HG02970 (cell line): ENCODE data around the gene RPA4.
"Not testable (repeated sequence)": the region's sequence is repeated elsewhere in the genome, so short reads cannot be mapped to it uniquely, and the experiment has no call there.

ENCODE experiments used
- ATAC-seq: cut with Tn5 transposase; IDR thresholded peaks from one replicate; pipeline ENCODE4 v1.9.1; 2021; ENCODE audit warnings: mild to moderate bottlenecking, moderate library complexity, moderate number of reproducible peaks; ENCODE audit not compliant: unreplicated experiment, low FRiP score

RPA4 gene, protein sequence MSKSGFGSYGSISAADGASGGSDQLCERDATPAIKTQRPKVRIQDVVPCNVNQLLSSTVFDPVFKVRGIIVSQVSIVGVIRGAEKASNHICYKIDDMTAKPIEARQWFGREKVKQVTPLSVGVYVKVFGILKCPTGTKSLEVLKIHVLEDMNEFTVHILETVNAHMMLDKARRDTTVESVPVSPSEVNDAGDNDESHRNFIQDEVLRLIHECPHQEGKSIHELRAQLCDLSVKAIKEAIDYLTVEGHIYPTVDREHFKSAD

DNA sequence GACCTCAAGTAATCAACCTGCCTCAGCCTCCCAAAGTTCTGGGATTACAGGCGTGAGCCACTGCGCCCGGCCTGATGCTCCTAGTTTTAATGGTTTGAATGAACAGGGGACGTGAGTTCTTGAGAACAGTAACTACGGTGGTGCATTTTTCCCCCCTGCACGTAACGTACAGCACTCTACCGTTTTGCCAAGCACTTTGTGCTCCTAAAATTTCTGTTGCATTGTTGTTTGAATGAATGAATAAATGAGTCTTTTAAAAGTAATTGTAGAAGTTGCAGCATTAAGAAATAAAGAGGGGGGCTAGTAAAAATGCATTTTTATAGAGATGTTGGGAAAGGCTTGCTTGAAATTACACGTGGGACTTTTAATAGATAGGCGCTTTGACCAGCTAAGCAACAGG is at the start of gene RPA4:
Gene RPA4, plus strand, starts transcription at position 301 of the 400 bp plus-strand sequence. CDS start 403 bp downstream, outside the sequence.
- ATAC-seq, result no peak

DNA sequence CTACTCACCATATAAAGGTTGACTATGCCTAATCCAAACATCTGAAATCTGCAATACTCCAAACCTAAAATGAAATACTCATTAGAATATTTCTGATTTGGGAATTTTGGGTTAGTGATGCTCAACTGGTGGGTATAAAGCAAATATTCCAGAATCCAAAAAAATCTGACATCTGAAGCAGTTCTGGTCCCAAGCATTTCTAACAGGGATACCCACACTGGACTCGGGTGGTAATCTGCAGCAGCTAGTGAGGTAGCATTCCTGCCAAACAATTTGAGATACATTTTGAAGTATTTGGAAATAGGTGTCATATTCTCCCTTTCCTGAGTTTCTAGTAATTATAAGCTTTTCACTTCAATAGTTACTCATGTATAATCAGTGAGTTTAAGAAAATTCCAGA is 49.6 kb upstream of the RPA4 start:
- ATAC-seq, result no peak

DNA sequence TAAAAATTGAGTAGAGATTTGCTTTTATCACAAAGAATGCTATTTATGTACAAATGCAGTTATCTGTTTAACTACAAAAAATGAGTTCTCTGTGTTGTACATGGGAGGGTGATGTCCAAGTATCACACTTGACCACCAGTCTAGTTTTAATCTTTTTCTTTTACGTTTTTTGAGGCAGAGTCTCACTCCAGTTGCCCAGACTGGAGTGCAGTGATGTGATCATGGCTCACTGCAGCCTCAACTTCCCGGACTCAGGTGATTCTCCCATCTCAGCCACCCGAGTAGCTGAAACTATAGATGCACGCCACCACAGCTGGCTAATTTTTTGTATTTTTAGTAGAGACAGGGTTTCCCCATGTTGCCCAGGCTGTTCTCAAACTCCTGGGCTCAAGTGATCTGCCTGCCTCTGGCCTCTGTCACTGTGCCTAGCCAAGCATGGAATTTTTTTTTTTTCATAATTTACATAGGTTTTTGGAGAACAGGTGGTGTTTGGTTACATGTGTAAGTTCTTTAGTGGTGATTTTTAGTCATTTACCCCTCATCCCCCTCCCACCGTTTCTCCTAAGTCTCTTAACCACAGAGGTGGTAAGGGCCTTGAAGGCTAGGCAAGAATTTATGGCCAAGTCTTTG is 47.9 kb upstream of the RPA4 start:
- peak; percentile 79 for ATAC-seq

DNA sequence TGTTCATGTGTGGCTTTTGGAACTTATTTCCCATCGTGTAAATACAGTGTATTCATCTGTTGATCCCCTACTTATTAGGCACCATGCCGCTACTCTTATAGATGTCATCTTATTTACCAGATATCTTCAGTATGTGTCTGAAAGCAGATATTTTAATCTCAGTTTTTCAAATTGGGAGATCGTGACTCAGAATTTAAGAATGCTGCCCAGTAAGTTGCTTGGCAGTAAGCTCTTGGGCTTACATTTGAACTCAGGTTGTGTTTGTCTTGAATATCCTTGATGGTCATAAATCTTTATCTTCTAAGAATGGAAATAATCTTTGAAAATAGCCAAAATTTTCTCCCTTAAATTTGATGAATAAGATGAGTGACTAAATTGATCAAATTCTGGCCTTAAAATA is 45.9 kb upstream of the RPA4 start:
- ATAC-seq, result no peak

DNA sequence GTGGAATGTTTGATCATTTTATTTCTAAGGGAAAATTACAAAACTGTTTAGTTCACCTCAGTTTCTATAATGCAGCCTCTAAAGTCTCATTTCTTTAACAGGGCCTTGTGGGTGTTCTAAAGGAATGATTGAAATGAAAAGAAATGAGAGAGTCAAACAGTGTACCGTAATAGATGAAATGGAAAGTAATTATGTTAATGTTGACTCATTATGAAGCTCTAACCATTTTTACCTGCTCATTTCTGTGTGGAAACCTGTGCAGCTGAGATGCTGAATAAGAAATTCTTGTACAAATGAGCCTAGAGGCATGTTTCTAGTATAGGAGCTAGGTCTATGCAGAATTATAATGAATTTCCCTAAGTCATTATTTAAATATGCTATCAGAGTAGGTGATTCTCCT is 45.2 kb upstream of the RPA4 start:
- ATAC-seq, result no peak

DNA sequence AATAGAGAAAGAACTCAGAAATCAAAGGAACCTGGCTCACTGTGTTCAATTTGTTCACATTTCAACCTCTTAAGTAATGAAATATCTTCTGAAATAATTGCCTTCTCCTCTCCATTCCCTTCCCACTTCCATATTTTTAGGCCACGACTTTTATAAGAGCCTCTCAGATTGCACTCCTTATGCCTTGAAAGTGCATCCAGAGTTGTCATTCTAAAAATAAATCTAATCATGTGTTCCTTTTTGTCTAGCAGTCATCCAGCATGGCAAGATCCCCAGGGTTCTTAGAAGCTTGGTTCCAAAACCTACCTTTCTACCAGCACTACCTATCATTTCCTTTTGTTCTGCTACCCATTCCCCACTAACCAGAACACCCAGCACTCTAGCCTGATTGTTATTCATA is 42.4 kb upstream of the RPA4 start:
- ATAC-seq, result no peak

DNA sequence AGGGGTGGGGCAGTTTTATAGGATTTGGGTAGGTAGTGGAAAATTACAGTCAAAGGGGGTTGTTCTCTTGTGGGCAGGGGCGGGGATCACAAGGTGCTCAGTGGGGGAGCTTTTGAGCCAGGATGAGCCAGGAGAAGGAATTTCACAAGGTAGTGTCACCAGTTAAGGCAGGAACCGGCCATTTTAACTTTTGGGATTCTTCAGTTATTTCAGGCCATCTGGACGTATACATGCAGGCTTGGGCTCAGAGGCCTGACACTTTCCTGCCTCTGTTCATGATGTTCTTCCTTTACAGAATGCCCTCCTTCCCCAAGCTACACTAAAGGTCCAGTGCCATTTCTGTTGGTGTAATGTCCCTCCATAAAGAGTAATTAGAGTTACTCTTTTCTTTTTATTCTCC is 41.8 kb upstream of the RPA4 start:
- ATAC-seq, result not testable (repeated sequence)

DNA sequence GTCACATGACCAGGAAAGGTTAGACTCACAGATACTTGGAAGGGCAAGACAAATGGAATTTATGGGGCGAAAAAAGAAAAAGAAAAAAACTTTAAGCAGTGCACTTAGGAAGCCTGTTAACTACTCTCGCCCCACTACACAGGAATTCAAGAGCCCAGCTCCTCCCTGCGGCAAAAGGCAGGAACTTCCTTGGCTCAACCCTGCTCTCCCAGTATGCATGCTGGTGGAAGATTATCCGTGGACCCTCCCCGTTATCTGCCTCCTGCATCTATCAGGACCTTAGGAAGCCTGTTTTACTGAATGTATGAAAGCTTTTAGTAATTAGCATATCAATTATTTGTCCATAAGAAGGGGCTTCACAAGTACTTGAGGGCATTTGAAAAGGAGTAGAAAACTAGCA is 40.1 kb upstream of the RPA4 start:
- no peak for ATAC-seq

DNA sequence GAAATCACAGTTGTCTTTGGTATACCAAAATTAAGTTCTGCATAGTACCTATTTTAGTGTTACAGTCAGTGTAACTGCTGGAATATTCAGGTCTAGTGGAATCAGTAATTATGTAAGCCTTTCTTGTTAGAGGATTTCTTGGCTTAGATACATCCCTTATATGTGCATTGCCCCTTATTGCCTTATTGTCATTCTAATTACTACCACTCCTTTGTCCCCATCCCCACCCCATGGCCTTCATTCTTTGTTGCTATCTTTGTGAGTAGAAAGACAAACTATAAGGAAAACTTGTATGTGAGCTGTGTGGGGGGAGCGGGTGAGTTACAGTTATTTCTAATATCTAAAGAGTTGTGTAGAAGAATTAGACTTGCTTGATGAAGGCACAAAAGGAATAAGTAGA is 36.9 kb upstream of the RPA4 start:
- ATAC-seq, result no peak

DNA sequence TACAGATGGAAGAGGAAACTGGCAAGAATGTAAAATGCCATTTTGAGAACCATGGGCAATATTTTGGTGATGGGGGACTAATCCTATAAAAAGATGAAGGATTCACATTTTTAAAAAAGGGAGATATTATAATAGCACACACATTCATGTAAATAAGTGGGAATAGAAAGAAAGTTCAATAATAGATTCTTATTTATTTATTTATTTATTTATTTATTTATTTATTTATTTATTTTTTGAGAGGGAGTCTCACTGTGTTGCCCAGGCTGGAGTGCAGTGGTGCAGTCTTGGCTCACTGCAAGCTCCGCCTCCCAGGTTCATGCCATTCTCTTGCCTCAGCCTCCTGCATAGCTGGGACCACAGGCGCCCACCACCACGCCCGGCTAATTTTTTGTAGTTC is 24.3 kb upstream of the RPA4 start:
- ATAC-seq, result not testable (repeated sequence)

DNA sequence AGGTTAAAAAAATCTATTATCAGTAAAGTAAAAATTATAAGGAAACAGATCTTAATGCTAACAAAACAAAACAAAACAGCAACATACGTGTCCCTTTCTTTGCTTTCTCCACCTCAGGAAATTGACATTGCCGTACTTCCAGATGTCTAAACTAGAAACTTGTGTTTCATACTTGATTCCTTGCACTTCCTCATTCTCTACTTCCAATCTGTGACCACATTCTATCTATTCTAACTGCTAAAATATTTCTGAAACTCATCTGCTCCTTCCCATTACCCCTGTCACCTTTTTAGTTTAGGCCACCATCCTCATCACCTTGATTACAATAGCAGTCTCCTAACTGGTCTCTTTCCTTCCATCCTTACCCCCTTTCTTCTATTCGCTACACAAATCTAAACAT is 22.5 kb upstream of the RPA4 start:
- ATAC-seq, result no peak

DNA sequence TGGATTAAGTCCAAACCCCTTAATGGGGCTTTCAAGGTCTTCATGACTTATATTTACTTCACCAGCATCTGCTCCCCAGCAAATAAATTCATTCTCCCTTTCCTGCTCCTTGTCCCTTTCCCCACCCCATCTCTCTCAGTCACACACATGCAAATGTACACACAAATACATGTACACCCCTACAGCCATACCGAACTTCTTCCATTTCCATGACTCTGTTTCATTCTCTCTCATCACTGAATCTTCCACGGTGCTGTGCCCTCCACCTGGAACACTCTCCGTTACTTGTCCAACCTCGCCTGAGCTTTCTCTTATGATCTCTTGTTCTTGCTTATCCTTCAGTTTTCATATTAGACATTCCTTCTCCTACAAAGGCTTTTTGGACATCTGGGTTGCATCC is 22.0 kb upstream of the RPA4 start:
- ATAC-seq, result no peak

DNA sequence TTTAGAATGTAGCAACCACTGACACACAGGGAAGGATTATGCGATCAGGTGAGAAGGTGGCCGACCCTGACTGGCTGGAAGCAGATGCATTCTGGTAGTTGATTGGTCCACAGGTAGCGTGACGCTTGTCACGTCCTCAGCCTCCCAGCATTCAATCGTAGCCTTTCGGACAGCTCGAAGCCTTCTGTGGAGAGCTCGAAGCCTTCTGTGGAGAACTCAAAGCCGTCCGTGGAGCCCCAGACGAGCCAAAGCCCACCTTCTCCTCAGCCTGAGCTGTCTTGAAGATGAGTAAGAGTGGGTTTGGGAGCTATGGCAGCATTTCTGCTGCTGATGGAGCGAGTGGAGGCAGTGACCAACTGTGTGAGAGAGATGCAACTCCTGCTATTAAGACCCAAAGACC is 319 bp downstream of the RPA4 start:
- no peak for ATAC-seq

DNA sequence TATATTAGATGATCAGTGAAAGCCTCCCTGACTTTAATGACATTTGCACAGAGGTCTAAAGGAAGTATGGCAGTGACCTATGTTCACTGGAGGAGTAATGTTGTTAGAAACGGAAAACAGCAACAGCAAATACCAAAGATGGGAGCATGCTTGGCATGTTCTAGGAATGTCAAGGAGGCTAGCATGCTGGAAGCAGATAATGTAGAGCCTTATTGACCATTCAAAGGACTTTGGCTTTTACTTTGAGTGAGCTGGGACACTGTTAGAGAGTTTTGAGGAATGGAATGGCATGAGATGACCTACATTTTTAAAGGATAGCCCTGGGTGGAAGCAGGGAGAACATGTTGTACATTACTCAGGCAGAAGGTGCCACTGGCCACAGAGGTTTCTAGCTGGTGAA is 6.0 kb downstream of the RPA4 start:
- ATAC-seq, result no peak

DNA sequence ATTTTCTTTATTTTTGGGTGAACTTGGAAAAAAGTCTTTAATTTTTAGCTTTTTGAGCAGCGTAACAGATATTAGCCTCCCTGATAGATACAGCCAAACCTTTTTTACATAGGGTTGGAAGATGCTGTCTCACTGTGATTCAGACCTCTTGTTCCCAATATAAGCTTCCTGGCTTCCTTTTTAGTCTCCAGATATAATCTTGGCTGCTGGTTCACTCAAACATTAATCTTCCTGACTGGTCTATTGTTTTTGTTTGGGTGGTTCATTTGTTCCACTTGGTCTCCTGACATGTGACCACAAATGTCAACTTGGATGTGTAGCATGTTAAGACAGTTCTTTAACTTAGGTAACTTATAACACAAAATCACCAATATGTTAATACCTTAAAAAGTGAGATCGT is 23.0 kb downstream of the RPA4 start:
- no peak for ATAC-seq

DNA sequence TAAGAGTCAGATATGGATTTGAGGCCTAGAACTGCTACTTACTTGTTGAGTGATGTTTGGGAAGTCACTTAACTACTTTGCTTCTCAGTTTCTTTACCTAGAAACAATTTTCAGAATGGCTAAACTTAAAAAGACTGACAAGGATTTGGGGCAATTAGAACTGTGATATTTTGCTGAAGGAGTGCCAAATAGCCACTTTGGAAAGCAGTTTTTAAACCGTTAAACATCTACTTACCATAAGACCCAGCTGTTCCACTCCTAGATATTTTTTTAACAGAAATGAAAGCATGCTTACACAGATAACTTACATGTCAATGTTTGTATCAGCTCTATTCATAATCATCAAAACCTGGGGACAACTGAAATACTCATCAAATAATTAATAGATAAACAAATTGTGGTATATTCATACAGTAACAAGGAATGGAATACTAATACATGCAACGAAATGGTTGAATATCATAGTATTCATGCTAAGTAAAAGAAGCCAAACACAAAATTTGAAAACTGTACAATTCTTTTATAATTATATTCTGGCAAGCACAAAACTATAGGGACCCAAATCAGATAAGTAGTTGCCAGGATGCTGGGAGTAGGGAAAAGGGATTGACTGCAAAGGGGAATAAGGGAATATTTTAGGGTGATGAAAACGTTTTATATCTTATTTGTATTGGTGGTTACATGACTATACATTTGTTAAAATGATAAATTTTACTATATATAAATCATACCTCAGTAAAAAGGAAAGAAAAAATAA is 24.0 kb downstream of the RPA4 start:
- ATAC-seq, result no peak

DNA sequence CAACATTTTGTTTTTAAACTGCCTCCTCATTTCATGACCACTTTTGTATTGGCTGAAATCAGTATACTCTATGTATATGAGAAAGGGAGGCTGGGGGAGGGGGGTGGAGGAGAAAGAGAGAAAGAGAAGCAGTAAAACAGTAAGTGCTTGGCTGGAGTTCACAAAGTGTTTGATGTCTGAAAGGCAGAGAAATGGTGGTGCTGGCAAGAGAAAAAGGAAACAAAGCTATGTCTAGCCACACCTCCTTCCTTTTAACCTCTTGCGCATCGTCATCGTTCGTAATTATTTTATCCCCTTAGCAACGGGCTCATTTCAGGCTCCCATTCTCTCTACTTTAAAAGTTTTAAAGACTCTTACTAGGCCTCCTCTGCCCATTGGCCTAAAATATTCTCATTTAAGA is 25.6 kb downstream of the RPA4 start:
- no peak for ATAC-seq

DNA sequence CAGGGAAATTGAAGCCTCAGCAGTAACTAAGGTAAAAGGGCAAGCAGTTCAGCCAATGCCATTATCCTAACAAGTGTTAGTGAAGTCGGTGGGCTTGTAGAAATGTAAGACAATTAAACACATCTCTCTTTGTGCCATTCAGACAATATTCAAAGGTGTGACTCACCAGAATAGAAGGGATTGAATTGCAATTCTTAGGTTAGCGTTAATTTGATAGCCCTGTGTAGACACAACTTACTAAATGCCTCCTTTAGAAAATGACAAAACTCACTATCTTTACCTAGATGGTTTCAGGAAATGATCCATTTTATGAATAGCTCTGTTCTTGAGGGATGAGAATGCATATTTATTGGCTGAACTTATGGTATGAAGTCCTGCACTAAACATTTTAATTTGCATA is 35.2 kb downstream of the RPA4 start:
- no peak for ATAC-seq

DNA sequence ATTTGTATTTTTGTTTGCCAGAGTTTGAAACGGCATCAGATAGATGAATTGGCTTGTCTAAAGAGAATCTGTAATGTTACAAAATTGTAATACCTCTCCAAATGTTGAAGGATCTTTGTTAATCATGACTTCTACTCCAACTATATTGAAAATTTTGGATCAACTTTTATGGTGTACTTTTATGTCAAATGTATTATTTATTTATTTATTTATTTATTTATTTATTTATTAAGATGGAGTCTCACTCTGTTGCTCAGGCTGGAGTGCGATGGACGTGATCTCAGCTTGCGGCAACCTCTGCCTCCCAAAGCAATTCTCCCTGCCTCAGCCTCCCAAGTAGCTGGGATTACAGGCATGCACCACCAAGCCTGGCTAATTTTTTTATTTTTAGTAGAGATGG is 36.0 kb downstream of the RPA4 start:
- ATAC-seq, result no peak

DNA sequence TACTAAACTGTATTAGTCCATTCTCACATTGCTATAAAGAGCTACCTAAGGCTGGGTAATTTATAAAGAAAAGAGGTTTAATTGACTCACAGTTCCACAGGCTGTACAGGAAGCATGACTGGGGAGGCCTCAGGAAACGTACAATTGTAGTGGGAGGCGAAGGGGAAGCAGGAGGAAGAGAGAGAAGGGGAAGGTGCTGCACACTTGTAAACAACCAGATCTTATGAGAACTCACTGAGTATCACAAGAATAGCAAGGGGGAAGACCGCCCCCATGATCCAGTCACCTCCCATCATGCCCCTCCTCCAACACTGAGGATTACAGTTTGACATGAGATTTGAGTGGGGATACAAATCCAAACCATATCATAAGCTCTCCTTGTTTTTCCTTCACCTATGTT is 40.9 kb downstream of the RPA4 start:
- no peak for ATAC-seq

DNA sequence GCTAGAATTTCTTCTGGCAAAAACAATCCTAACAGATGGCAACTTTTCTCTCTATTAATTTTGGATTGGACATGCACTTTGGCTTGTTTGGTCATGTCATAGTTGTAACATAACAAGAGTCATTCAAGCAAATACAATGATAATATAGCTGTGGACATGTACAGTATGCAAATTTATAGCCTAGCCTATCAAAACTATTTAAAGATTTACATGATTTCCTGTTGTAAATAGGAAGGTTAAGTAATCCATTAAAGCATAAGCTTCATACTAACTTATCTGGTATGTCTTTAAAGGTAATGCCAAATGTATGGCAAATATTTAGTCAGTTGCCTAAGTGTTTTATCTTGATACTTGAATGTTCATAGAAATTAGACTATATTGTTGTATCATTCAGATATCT is 45.3 kb downstream of the RPA4 start:
- ATAC-seq, result no peak
